Neural crest cell (in vitro differentiated cells): Measurements from ENCODE around the gene SLC26A2. TPM values are rescaled to one million over a fixed set of nuclear protein-coding genes. Genes with fewer than 3 reads are reported as not detected.
"Not testable (repeated sequence)": the region's sequence is repeated elsewhere in the genome, so short reads cannot be mapped to it uniquely, and the experiment has no call there.

Experiments used
- DNase-seq: peaks from one replicate; pipeline ENCODE4 v3.0.0; 2021; ENCODE audit warnings: low read depth, mixed read lengths, low spot score
- H3K27ac Mint-ChIP-seq: one replicate; pipeline ENCODE4 v1.8.0; 2021; ENCODE audit warnings: mild to moderate bottlenecking, mixed read lengths; ENCODE audit not compliant: unreplicated experiment
- H3K27me3 Mint-ChIP-seq: 2 replicates; pipeline ENCODE4 v1.8.0; 2021; ENCODE audit warnings: low read depth, mild to moderate bottlenecking, mixed read lengths
- H3K36me3 Mint-ChIP-seq: 2 replicates; pipeline ENCODE4 v1.8.0; 2021; ENCODE audit warnings: low read depth, mild to moderate bottlenecking, mixed read lengths
- H3K4me1 Mint-ChIP-seq: 2 replicates; pipeline ENCODE4 v1.8.0; 2021; ENCODE audit warnings: mixed read lengths
- H3K4me3 Mint-ChIP-seq: one replicate; pipeline ENCODE4 v1.8.0; 2021; ENCODE audit warnings: mild to moderate bottlenecking, mixed read lengths
- H3K9me3 Mint-ChIP-seq: 2 replicates; pipeline ENCODE4 v1.8.0; 2021; ENCODE audit warnings: mixed read lengths
- CTCF ChIP-seq: fragments of 200-600 bp; sonication (generic); conservative IDR thresholded peaks from 2 replicates; pipeline ENCODE4 v1.5.0; 2021; ENCODE audit warnings: antibody characterized with exemption, mild to moderate bottlenecking
- total RNA-seq: library from RNA; stranded (reverse); gene quantifications from 2 replicates; pipeline ENCODE4 v1.2.1, GENCODE V29; 2021

Gene SLC26A2
- total RNA-seq, 1 donor from 2014 or later = 14.3 TPM

- H3K4me3 Mint-ChIP-seq = no peak overlapping the region
- H3K27ac Mint-ChIP-seq = no peak overlapping the region
- no peaks in the 10 kb centered on the region for H3K27me3 Mint-ChIP-seq
- peaks cover 13% of the 10 kb centered on the region for H3K4me1 Mint-ChIP-seq
- H3K36me3 Mint-ChIP-seq = peaks cover 5% of the 10 kb centered on the region
- H3K9me3 Mint-ChIP-seq = no peaks in the 10 kb centered on the region
- DNase-seq = no peak
- TF ChIP-seq CTCF = no peak
Observed at GRCh38 chr5:150024346-150024984, 63.9 kb downstream of the SLC26A2 start.

- Mint-ChIP-seq H3K9me3 (no peaks in the 10 kb centered on the region), H3K4me1 (peaks cover 9% of the 10 kb centered on the region), H3K27me3 (no peaks in the 10 kb centered on the region), H3K4me3 (no peak overlapping the region), H3K27ac (no peak overlapping the region), H3K36me3 (peaks cover 6% of the 10 kb centered on the region)
- no peak for DNase-seq
- TF ChIP-seq CTCF = no peak
Observed at GRCh38 chr5:150026682-150027172, 66.2 kb downstream of the SLC26A2 start.

- not testable (repeated sequence) for H3K4me1 Mint-ChIP-seq, H3K27me3 Mint-ChIP-seq, H3K4me3 Mint-ChIP-seq, H3K27ac Mint-ChIP-seq, DNase-seq, H3K9me3 Mint-ChIP-seq, H3K36me3 Mint-ChIP-seq
Observed at GRCh38 chr5:150028047-150028446, 67.5 kb downstream of the SLC26A2 start.

GRCh38 chr5:150033334-150033733, 72.8 kb downstream of the SLC26A2 start:
- TF ChIP-seq CTCF = no peak
- Mint-ChIP-seq H3K27me3 (no peaks in the 10 kb centered on the region), H3K36me3 (peaks cover 8% of the 10 kb centered on the region), H3K4me1 (no peaks in the 10 kb centered on the region), H3K4me3 (no peak overlapping the region), H3K27ac (no peak overlapping the region), H3K9me3 (no peaks in the 10 kb centered on the region)
- DNase-seq = no peak

- Mint-ChIP-seq H3K36me3 (peaks cover 8% of the 10 kb centered on the region), H3K27me3 (no peaks in the 10 kb centered on the region), H3K4me3 (no peak overlapping the region), H3K4me1 (no peaks in the 10 kb centered on the region), H3K27ac (no peak overlapping the region), H3K9me3 (no peaks in the 10 kb centered on the region)
- no peak for TF ChIP-seq CTCF
- DNase-seq = no peak
Observed at GRCh38 chr5:150034662-150035061, 74.1 kb downstream of the SLC26A2 start.

GRCh38 chr5:150035139-150035895, 74.8 kb downstream of the SLC26A2 start:
- H3K27me3 Mint-ChIP-seq = no peaks in the 10 kb centered on the region
- TF ChIP-seq CTCF = no peak
- peaks cover 8% of the 10 kb centered on the region for H3K36me3 Mint-ChIP-seq
- H3K4me3 Mint-ChIP-seq = no peak overlapping the region
- no peaks in the 10 kb centered on the region for H3K9me3 Mint-ChIP-seq
- DNase-seq = no peak
- H3K4me1 Mint-ChIP-seq = no peaks in the 10 kb centered on the region
- no peak overlapping the region for H3K27ac Mint-ChIP-seq
